ENCODE measurements around the gene ZNF609.

- no peak for TF ChIP-seq CTCF (optimal IDR thresholded peaks at IDR 0.05 in 1 of 3, IDR thresholded peaks at IDR 0.05 in 1 of 3, conservative IDR thresholded peaks at IDR 0.05 in 1 of 3; ENCODE audit: extremely low read depth in 1 of 3, insufficient read depth in 2 of 3, low read length in 3 of 3)
- TF ChIP-seq EZH2 (IDR thresholded peaks at IDR 0.05; ENCODE audit: low read length): no peak
Observed at GRCh38 chr15:64634027-64634426, 173.6 kb downstream of the ZNF609 start.
